OCI-LY3 (cell line): ENCODE measurements around the gene AZU1.

Experiments used
- H2AFZ ChIP-seq: fragments of 200-600, 300-600 bp; shearing (Covaris generic); 2 replicates; pipeline ENCODE4 v1.6.0; 2014; ENCODE audit warnings: antibody characterized with exemption, low read depth, low read length
- H3K27ac ChIP-seq: fragments of 200-600, 300-600 bp; sonication (generic); 2 replicates; pipeline ENCODE4 v1.5.1; 2014; ENCODE audit warnings: mild to moderate bottlenecking, low read length, moderate library complexity, mixed read lengths
- H3K27me3 ChIP-seq: fragments of 200-600, 300-600 bp; sonication (generic); 2 replicates; pipeline ENCODE4 v1.6.1; 2014; ENCODE audit warnings: low read depth, low read length, mixed read lengths
- H3K36me3 ChIP-seq: fragments of 200-600, 300-600 bp; sonication (generic); replicated peaks from 2 replicates; pipeline ENCODE3; 2014; ENCODE audit warnings: low read depth, low read length, mixed read lengths
- H3K4me1 ChIP-seq: fragments of 300-600, 200-600 bp; sonication (generic); 2 replicates; pipeline ENCODE4 v1.6.1; 2014; ENCODE audit warnings: low read length, mixed read lengths
- H3K4me2 ChIP-seq: fragments of 200-600, 300-600 bp; sonication (generic); 2 replicates; pipeline ENCODE4 v1.6.1; 2014; ENCODE audit warnings: low read length, mixed read lengths
- H3K4me3 ChIP-seq: fragments of 300-600, 200-600 bp; sonication (generic); 2 replicates; pipeline ENCODE4 v1.5.1; 2014; ENCODE audit warnings: antibody characterized with exemption, mild to moderate bottlenecking, low read length, moderate library complexity
- H3K79me2 ChIP-seq: fragments of 300-600, 200-600 bp; shearing (Covaris generic); 2 replicates; pipeline ENCODE4 v1.6.1; 2014; ENCODE audit warnings: mild to moderate bottlenecking, low read length, mixed read lengths
- H3K9ac ChIP-seq: fragments of 300-600, 200-600 bp; shearing (Covaris generic); 2 replicates; pipeline ENCODE4 v1.6.0; 2014; ENCODE audit warnings: mild to moderate bottlenecking, low read length, moderate library complexity
- H3K9me3 ChIP-seq: fragments of 200-600, 300-600 bp; shearing (Covaris generic); 2 replicates; pipeline ENCODE4 v1.6.1; 2014; ENCODE audit warnings: low read length, mixed read lengths; ENCODE audit not compliant: insufficient read depth
- H4K20me1 ChIP-seq: fragments of 200-600, 300-600 bp; sonication (generic); 2 replicates; pipeline ENCODE4 v1.6.1; 2016; ENCODE audit warnings: low read length, mixed read lengths; ENCODE audit not compliant: insufficient read depth
- CTCF ChIP-seq: fragments of 200-600, 300-600 bp; sonication (generic); IDR thresholded peaks from 2 replicates; pipeline ENCODE4 v1.5.1; 2014; ENCODE audit warnings: antibody characterized with exemption, low read length, low read depth
- EZH2phosphoT487 ChIP-seq: fragments of 200-600 bp; shearing (Covaris generic); IDR thresholded peaks from 2 replicates; pipeline ENCODE4 v1.6.1; 2018; ENCODE audit warnings: antibody characterized with exemption, mixed run types, low read depth

The AZU1 gene

GRCh38 chr19:827710-828321, at the start of gene AZU1:
TSS of gene AZU1 (plus strand) at chr19:827837. CDS start at chr19:827847, 10 bp downstream.
- Histone ChIP-seq H3K4me1 (peaks cover 26% of the 10 kb centered on the region), H3K79me2 (no peaks in the 10 kb centered on the region), H3K27me3 (peaks cover 21% of the 10 kb centered on the region), H4K20me1 (no peaks in the 10 kb centered on the region), H3K27ac (no peak within 1 kb of the TSS), H2AFZ (no peak within 1 kb of the TSS), H3K36me3 (no peaks in the 10 kb centered on the region), H3K9ac (no peak within 1 kb of the TSS), H3K9me3 (no peaks in the 10 kb centered on the region), H3K4me3 (no peak within 1 kb of the TSS), H3K4me2 (peak within 1 kb of the TSS; percentile 9; the same call in 1 of the 2 replicates)
- TF ChIP-seq CTCF, result no peak
- TF ChIP-seq EZH2phosphoT487, result no peak

GRCh38 chr19:778910-779653, 48.6 kb upstream of the AZU1 start:
- Histone ChIP-seq H3K36me3 (no peaks in the 10 kb centered on the region), H2AFZ (no peak overlapping the region), H3K4me3 (no peak overlapping the region), H3K9me3 (no peaks in the 10 kb centered on the region), H3K27ac (no peak overlapping the region), H4K20me1 (no peaks in the 10 kb centered on the region), H3K4me1 (no peaks in the 10 kb centered on the region), H3K4me2 (no peak overlapping the region), H3K9ac (no peak overlapping the region), H3K79me2 (no peaks in the 10 kb centered on the region), H3K27me3 (no peaks in the 10 kb centered on the region)
- TF ChIP-seq EZH2phosphoT487, result no peak
- no peak for TF ChIP-seq CTCF

- H3K9ac ChIP-seq, result no peak overlapping the region
- no peaks in the 10 kb centered on the region for H4K20me1 ChIP-seq
- no peaks in the 10 kb centered on the region for H3K27me3 ChIP-seq
- H3K79me2 ChIP-seq, result no peaks in the 10 kb centered on the region
- no peak for TF ChIP-seq CTCF
- TF ChIP-seq EZH2phosphoT487, result no peak
- H3K4me1 ChIP-seq, result no peaks in the 10 kb centered on the region
- no peaks in the 10 kb centered on the region for H3K36me3 ChIP-seq
- no peak overlapping the region for H3K27ac ChIP-seq
- no peaks in the 10 kb centered on the region for H3K9me3 ChIP-seq
- no peak overlapping the region for H3K4me3 ChIP-seq
- no peak overlapping the region for H3K4me2 ChIP-seq
- no peak overlapping the region for H2AFZ ChIP-seq
These were observed 46.7 kb upstream of the AZU1 start for GRCh38 chr19:780935-781334.

- no peak overlapping the region for H2AFZ ChIP-seq
- no peaks in the 10 kb centered on the region for H3K27me3 ChIP-seq
- H3K27ac ChIP-seq, result no peak overlapping the region
- no peaks in the 10 kb centered on the region for H3K4me1 ChIP-seq
- no peaks in the 10 kb centered on the region for H3K9me3 ChIP-seq
- TF ChIP-seq CTCF (no peak), EZH2phosphoT487 (no peak)
- H3K4me3 ChIP-seq, result no peak overlapping the region
- no peaks in the 10 kb centered on the region for H3K79me2 ChIP-seq
- no peak overlapping the region for H3K4me2 ChIP-seq
- no peaks in the 10 kb centered on the region for H4K20me1 ChIP-seq
- H3K36me3 ChIP-seq, result no peaks in the 10 kb centered on the region
- no peak overlapping the region for H3K9ac ChIP-seq
These were observed 45.8 kb upstream of the AZU1 start for GRCh38 chr19:781800-782184.
